Kidney epithelial cell (primary cell): ENCODE measurements around the gene STAT5A. TPM values are rescaled to one million over a fixed set of nuclear protein-coding genes. Genes with fewer than 3 reads are reported as not detected.
A peak's percentile ranks its signal among the peaks of the same experiment; 100 is the strongest.

Experiments used
- DNase-seq: peaks from one replicate; pipeline ENCODE4 v3.0.0-alpha.2; 2010; ENCODE audit warnings: low read depth
- H3K27me3 ChIP-seq: 2 replicates; pipeline ENCODE4 v1.6.0; 2011; ENCODE audit warnings: low read length; ENCODE audit not compliant: control insufficient read depth, insufficient read depth
- H3K36me3 ChIP-seq: 2 replicates; pipeline ENCODE4 v1.5.1; 2011; ENCODE audit warnings: low read length; ENCODE audit not compliant: control insufficient read depth, insufficient read depth
- H3K4me3 ChIP-seq: 2 replicates; pipeline ENCODE4 v1.5.1; 2011; ENCODE audit warnings: low read depth, mild to moderate bottlenecking, control low read depth, low read length
- total RNA-seq: library from RNA; depleted of rRNA; stranded (reverse); fragments of >200 nt; gene quantifications from 2 replicates; pipeline ENCODE4 v1.2.3, GENCODE V29; 2015
- TF ChIP-seq, protein P1 (sequence below): IDR thresholded peaks from 2 replicates; pipeline ENCODE4 v1.5.1; 2011; ENCODE audit warnings: mild to moderate bottlenecking, moderate library complexity, low read length, control low read depth, inconsistent platforms; ENCODE audit not compliant: insufficient read depth, poor library complexity, severe bottlenecking

STAT5A gene
- total RNA-seq, 1 donor from 2014 or later = 11.4 TPM

DNA sequence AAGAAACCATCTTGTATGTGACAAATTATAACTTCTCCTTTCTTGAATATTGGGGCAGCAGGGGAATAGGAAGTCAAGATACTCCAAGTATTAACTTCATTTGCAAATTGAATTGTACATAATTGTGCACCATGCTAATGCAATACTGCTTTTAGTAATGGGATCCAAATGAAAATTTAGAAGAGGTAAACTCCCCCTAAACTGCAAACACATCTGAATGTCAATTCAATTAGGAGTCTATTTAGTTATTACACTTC, 16.6 kb upstream of the STAT5A start:
- H3K27me3 ChIP-seq = no peaks in the 10 kb centered on the region
- no peaks in the 10 kb centered on the region for H3K36me3 ChIP-seq
- DNase-seq = no peak
- TF ChIP-seq, protein P1, sequence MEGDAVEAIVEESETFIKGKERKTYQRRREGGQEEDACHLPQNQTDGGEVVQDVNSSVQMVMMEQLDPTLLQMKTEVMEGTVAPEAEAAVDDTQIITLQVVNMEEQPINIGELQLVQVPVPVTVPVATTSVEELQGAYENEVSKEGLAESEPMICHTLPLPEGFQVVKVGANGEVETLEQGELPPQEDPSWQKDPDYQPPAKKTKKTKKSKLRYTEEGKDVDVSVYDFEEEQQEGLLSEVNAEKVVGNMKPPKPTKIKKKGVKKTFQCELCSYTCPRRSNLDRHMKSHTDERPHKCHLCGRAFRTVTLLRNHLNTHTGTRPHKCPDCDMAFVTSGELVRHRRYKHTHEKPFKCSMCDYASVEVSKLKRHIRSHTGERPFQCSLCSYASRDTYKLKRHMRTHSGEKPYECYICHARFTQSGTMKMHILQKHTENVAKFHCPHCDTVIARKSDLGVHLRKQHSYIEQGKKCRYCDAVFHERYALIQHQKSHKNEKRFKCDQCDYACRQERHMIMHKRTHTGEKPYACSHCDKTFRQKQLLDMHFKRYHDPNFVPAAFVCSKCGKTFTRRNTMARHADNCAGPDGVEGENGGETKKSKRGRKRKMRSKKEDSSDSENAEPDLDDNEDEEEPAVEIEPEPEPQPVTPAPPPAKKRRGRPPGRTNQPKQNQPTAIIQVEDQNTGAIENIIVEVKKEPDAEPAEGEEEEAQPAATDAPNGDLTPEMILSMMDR = no peak
- no peak overlapping the region for H3K4me3 ChIP-seq

DNA sequence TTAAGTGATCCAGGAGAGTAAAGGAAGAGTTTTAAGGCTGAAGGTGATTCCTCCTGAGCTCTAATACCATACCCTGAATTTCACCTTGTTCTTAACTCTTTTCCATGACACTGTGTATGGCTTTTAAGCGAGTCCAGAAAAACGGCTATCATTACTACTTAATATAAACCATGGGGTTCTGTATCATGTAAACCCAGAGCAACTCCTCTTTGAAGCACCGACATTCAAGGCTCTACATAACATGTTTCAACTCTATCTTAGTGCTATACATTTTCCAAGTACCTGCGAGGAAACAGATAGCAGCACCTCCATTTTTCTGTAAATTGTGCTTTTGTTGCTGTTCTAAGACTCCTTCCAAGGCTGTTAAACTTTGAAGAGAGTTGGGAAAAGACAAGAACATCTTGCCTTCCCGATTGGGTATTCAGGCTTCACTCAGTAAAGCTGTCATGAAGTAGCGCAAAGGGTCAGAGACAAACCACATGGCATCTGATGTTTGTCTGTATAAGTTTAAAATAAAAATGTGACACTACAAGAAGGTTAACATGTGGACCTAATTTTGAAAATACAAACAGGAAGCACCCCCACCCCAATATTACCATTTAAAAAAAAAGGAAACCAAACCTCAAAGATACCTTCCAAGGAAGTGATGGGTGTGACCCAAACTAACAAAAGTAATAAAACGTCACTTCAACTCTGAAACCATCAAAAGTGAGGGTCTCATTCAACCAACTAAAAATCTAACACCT, 16.0 kb upstream of the STAT5A start:
- TF ChIP-seq, protein P1 = no peak

DNA sequence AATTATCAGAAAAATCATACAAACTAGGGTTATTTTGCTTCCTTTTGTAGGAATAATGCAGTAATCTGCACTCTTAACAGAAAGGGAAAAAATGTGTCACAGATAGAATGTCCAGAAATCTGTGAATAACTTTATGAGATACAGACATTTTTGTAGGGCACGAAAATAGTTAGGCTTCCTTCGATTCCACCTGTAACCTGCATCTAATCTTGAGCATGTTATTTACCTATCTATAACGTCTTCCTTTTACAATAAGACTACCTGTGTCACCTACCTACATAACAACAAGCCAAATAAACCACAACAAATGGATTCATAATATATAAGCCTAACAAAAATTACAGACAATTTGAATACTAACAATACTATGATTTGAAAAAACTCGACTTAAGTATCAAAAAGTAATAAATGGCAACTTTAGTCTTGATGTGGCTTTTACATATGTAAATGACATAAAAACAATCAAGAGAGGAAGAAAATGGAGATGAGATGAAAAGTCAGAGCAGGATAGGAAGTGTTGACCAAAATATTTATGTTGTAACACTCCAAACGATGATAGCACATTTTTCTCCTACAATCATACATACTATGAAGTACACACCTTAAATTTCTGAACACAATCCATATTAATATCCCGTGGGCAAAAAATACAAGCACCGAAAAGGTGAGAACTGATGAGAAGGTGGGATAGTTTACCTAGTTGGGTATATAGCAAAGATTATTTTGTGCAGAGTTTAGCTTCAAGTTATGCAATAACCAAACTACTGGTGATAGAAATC, 14.6 kb upstream of the STAT5A start:
- TF ChIP-seq, protein P1 = no peak
- Histone ChIP-seq H3K36me3 (no peaks in the 10 kb centered on the region), H3K4me3 (no peak overlapping the region), H3K27me3 (no peaks in the 10 kb centered on the region)
- DNase-seq = no peak

More for the DNA sequence above, 16.0 kb upstream of the STAT5A start:
- H3K4me3 ChIP-seq = no peak overlapping the region
- H3K36me3 ChIP-seq = no peaks in the 10 kb centered on the region
- DNase-seq = no peak
- H3K27me3 ChIP-seq = no peaks in the 10 kb centered on the region

DNA sequence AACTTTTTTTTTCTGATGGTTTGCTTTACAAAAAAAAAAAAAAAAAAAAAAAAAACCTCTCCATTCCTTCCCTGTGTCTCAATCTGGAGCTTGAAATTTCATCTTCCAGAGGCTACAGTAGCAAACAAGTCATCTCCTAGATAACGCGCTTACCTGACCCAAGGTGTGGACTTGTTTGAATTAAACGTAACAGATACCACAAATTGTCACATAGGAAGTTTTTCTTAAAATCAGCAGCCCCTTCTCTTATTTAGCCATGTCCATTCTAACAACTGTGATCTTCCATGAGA, 14.1 kb upstream of the STAT5A start:
- TF ChIP-seq, protein P1 = no peak
- DNase-seq = no peak
- Histone ChIP-seq H3K4me3 (no peak overlapping the region), H3K27me3 (no peaks in the 10 kb centered on the region), H3K36me3 (no peaks in the 10 kb centered on the region)

DNA sequence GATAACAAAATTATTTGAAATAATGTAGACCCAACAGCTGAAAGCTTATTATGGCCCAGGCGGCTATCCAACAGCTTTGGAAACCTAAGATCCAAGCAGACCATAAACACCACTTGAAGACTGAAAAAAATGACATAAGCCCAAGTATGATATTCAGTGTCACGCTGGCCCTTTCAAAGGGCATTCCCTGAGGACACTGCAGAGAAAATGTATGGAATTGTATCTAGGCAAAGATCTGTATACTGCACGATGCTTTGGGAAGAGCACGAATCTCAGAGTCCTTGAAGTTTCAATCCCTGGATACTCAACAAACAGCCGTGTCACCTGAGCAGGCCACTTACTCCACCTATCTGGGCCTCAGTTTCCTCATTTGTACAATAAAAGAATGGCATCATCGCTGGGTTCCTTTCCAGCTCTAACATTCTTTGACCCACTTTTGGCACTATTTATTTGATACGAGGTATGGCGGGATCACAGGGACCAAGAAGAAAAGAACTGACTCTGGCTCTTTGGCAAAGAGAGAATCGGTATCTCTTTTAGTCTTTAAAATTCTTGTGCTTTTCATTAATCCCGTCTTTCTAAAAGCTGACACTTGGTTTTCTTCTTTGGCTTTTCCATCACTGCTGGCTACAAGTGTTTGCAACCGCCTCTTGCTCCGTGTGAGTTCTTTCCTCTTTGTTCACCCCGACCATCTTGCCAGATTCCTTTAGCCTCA, 13.3 kb upstream of the STAT5A start:
- H3K36me3 ChIP-seq = no peaks in the 10 kb centered on the region

More for the DNA sequence above, 13.3 kb upstream of the STAT5A start:
- Histone ChIP-seq H3K4me3 (peak overlapping the region; percentile 90), H3K27me3 (no peaks in the 10 kb centered on the region)
- DNase-seq = no peak
- TF ChIP-seq, protein P1 = no peak
